NCI-H187 (cell line): ENCODE data around the gene OCLN.
"Not testable (repeated sequence)": the region's sequence is repeated elsewhere in the genome, so short reads cannot be mapped to it uniquely, and the experiment has no call there.

Experiments
- DNase-seq, 2 experiments: peaks; one replicate each; lab custom pipeline; 2025; lab: John Stamatoyannopoulos, UW

Gene OCLN

DNA sequence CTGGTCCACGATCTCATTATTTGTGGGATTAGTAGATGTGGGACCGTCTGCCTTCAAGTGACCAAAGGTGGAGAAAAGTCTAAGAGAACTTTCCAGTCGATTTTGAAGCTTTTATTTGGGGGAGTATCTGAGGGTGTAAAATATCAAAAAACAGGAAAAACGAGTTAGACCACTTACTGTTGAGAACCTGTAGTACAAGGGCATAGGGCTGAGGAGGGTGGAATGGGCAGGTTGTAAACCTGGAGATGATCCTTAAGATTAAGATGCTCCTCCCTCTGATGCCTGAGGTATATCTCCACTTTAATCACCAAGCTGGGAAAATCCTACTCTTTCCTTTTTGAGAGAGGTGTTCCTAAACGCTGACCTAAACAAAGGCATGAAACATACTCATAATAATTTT lies 35.4 kb downstream of the OCLN start:
- no peak for DNase-seq

DNA sequence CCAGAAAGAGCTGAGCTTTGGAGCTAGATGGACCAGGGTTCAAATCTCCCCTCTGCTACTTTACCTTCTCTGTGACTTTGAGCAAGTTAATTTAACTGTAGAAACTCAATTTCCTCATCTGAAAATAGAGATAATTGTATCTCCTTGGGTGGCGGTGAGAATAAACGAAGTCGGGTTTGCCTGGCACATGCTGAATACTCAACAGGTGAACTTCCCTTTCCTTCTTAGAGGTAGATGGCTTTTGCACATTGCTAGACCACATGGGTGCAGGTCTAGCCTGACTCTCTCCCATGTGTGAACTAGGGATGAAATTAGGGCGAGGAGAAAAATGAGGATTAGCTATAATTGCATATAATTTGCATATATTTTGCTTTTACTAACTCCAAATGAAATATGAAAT lies 36.0 kb downstream of the OCLN start:
- no peak for DNase-seq

DNA sequence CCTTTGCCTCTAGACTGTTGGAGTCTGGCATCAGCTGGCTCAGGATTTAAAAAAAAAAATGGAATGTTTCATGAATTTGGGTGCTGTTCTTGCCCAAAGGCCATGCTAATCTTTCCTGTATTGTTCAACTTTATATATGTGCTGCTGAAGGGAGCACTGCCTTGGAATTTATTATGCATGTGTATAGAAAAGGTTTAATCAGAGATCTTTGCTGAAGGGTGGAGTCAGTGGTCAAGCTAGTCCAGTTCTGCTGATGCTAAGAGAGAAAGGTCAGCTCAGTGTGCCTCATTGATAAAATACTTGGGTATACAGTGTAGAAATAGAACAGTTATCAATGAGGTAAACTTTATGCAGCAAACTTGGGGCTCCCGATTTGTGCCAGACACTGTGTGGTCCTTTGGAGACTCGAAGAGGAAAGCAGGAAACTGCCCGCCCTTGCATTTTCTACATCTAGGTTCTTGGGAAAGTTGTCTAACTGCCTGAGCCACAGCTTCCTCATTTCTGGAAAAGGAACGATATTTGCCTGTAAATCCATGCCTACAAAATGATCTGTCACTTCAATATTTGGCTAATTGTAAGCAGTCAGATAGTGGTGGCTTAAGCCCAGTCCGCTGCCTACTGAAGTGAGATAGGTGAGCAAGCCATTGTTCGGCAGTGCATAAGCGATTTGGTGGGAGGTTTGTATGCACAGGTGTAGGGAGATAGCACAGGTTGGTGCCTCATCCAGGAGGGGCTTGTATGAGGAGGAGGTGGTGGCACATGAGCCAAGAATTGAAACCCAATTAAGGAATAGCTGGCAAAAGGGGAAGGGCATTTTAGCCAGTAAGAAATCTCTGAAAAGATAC lies 38.2 kb downstream of the OCLN start:
- DNase-seq: no peak

- DNase-seq: no peak
Observed at GRCh38 chr5:69531406-69531801, 38.8 kb downstream of the OCLN start.

DNA sequence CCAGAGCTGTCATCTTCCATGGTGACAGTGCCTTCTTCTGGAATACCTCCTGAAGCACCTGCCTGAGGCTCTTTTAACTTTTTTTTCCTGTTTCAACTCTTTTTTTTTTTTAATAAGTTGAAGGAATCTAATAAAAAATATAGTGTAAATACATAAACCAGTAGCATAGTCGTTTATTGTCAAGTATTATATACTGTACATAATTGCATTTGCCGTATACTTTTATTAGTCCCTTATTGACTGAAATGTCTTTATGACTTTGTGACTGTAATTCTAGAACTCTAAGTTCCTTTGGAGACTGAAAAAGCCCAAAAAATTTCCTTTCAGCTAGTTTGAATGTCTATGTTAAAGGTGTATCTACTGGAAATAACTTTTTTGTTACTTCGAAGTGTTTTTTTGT lies 45.3 kb downstream of the OCLN start:
- not testable (repeated sequence) for DNase-seq

DNA sequence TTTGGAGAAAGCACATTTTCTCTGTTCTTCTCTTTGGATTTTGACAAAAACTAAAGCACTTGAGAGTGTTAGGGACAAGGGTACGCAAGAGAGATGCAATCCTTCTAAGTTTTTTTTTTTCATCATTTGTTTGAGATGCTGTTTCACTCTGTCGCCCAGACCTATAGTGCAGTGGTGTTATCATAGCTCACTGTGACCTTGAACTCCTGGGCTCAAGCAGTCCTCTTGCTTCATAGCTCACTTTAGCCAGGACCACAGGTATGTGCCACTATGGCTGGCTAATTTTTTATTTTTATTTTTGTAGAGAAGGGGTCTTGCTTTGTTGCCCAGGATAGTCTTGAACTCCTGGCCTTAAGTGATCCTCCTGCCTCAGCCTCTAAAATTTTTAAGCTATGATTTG lies 46.1 kb downstream of the OCLN start:
- not testable (repeated sequence) for DNase-seq

DNA sequence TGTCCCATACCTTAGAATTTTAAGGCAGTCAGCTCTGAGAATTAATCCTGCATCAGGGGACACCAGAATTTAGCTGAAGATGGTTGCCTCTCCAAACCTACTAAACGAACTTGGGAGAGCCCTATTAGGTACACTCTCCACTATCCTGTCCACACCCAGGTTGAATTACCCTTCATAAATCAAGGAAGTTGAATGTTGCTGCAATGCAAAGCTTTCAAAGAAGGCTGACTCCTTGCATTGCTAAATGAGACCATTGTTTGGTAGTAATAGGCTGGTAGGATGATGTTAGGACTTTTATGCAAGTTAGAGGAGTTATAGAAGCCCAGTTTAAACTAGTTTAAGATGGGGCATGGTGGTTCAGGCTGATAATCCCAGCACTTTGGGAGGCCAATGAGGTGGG lies 48.8 kb downstream of the OCLN start:
- DNase-seq: not testable (repeated sequence)

- DNase-seq: not testable (repeated sequence)
Observed at GRCh38 chr5:69542838-69543618, 50.4 kb downstream of the OCLN start.

GRCh38 chr5:69544602-69545001 lies 52.0 kb downstream of the OCLN start:
- DNase-seq: not testable (repeated sequence)

GRCh38 chr5:69559908-69560330 lies 67.3 kb downstream of the OCLN start, which contains the start of gene GTF2H2C:
Gene GTF2H2C (plus strand): TSS chr5:69560191. CDS start chr5:69565133, 4,942 bp downstream.
- not testable (repeated sequence) for DNase-seq

- not testable (repeated sequence) for DNase-seq
Observed at GRCh38 chr5:69560587-69561431, 68.2 kb downstream of the OCLN start.

- DNase-seq: not testable (repeated sequence)
Observed at GRCh38 chr5:69566172-69566571, 73.6 kb downstream of the OCLN start.

- DNase-seq: not testable (repeated sequence)
Observed at GRCh38 chr5:69568072-69568471, 75.5 kb downstream of the OCLN start.

- not testable (repeated sequence) for DNase-seq
Observed at GRCh38 chr5:69583356-69583755, 90.8 kb downstream of the OCLN start.

DNA sequence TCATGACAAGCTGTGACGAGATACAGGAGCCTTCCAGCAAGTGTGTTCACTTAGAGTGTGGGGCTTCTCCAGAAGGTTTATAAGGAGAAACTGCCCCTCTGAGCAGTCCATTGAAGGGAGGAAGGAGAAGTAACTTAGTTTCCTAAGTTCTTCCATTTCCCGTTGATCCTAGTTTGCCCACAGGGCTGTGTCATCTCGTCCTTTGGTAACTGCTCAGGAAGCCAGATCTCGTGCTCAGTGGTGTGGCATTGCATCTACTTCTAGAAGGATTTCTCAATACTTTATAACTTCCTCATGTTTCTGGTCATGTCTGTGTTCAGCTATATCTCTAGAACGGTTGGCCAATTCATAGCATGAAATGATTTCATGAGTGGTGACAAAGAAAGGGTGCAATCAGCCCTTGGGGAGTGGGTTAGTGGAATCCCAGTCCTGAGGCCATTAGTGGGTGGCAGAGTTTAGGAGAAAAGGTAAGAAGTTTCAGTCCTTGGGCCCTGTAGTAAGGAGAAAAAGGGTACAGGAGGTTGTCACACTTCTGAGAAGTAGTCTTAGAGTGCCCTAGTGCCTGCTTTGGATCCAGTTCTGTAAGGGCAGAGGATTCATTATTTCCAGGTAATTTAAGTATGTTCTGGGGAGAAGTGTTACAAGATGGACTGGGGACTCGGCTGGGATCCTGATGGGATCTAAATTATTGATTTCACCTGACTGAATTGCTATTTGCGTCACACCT lies 103.7 kb downstream of the OCLN start:
- DNase-seq: not testable (repeated sequence)

DNA sequence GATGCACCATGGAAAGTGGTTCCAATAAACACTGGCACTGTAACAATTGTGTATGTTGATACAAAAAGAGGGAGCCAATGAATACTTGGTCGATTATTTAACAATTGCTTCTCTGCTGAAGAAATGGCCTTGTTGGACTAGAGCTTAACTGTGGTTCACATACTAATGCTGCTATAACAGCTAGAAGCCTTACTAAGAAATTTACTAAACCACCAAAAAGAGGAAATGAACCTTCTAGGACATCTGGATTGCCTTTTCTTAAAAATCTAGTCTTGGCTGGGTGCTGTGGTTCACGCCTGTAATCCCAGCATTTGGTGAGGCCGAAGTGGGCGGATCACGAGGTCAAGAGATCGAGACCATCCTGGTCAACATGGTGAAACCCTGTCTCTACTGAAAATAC lies 109.4 kb downstream of the OCLN start:
- not testable (repeated sequence) for DNase-seq

DNA sequence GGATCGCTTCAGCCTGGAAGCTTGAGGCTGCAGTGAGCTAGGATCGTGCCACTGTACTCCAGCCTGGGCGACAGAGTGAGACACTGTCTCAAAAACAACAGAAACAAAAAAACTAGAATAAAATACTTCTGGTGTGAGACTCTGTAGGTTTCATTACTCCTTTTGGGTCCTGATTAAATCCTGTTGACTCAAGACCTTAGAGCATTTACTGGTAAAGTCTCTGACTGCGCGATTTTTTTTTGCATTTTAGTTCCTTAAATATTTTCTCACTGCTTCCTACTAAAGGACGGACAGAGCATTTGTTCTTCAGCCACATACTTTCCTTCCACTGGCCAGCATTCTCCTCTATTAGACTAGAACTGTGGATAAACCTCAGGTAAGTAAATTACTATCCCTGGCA lies 114.2 kb downstream of the OCLN start:
- not testable (repeated sequence) for DNase-seq
